GM21529 (cell line): ENCODE results near the gene DYNLT5.
A peak's percentile ranks its signal among the peaks of the same experiment; 100 is the strongest.
"Not testable (repeated sequence)": the region's sequence is repeated elsewhere in the genome, so short reads cannot be mapped to it uniquely, and the experiment has no call there.

Experiments used
- ATAC-seq: cut with Tn5 transposase; IDR thresholded peaks from one replicate; pipeline ENCODE4 v1.9.1; 2021; ENCODE audit not compliant: unreplicated experiment

The DYNLT5 gene

GRCh38 chr1:66788231-66788939 lies 36.1 kb downstream of the DYNLT5 start:
- ATAC-seq = peak; percentile 90

GRCh38 chr1:66791621-66792610 lies 39.7 kb downstream of the DYNLT5 start:
- no peak for ATAC-seq

GRCh38 chr1:66795839-66796238 lies 43.6 kb downstream of the DYNLT5 start:
- ATAC-seq = not testable (repeated sequence)

- no peak for ATAC-seq
Observed at GRCh38 chr1:66809245-66809644, 57.0 kb downstream of the DYNLT5 start.

- no peak for ATAC-seq
Observed at GRCh38 chr1:66809736-66810326, 57.6 kb downstream of the DYNLT5 start.

- no peak for ATAC-seq
Observed at GRCh38 chr1:66824771-66825170, 72.5 kb downstream of the DYNLT5 start.
